ENCODE data around the gene OVCA2.

Gene OVCA2

GRCh38 chr17:2034806-2035540 lies 6.8 kb upstream of the OVCA2 start:
- DNase-seq: no peak

- no peak for DNase-seq
Observed at GRCh38 chr17:2035541-2036488, 6.0 kb upstream of the OVCA2 start.

GRCh38 chr17:2037155-2037554 lies 4.7 kb upstream of the OVCA2 start:
- DNase-seq: no peak

- DNase-seq: no peak
Observed at GRCh38 chr17:2040219-2040827, 1.5 kb upstream of the OVCA2 start.

GRCh38 chr17:2040942-2041560 lies 771 bp upstream of the OVCA2 start:
- no peak for DNase-seq

- DNase-seq: no peak
Observed at GRCh38 chr17:2042390-2042847, 597 bp downstream of the OVCA2 start.

GRCh38 chr17:2042933-2043332 lies 1.1 kb downstream of the OVCA2 start:
- no peak for DNase-seq

GRCh38 chr17:2043785-2044184 lies 2.0 kb downstream of the OVCA2 start:
- DNase-seq: no peak

GRCh38 chr17:2044263-2044894 lies 2.6 kb downstream of the OVCA2 start:
- DNase-seq: no peak

- DNase-seq: no peak
Observed at GRCh38 chr17:2047590-2047989, 5.8 kb downstream of the OVCA2 start.

GRCh38 chr17:2048805-2049204 lies 7.0 kb downstream of the OVCA2 start:
- no peak for DNase-seq

- peak; percentile 95 for DNase-seq
Observed at GRCh38 chr17:2049333-2050299, 7.8 kb downstream of the OVCA2 start.

GRCh38 chr17:2050300-2051060 lies 8.7 kb downstream of the OVCA2 start:
- peak; percentile 90 for DNase-seq

GRCh38 chr17:2051061-2051932 lies 9.5 kb downstream of the OVCA2 start:
- DNase-seq: no peak

GRCh38 chr17:2051933-2052559 lies 10.2 kb downstream of the OVCA2 start:
- no peak for DNase-seq

- DNase-seq: peak; percentile 92
Observed at GRCh38 chr17:2053380-2054261, 11.8 kb downstream of the OVCA2 start.

- DNase-seq: peak; percentile 87
Observed at GRCh38 chr17:2054262-2054511, 12.4 kb downstream of the OVCA2 start.

Measured in activated CD8-positive, alpha-beta memory T cell treated with anti-CD3 and anti-CD28 coated beads for 24 hours (primary cell).